ENCODE results near the gene EME1.
A peak's percentile ranks its signal among the peaks of the same experiment; 100 is the strongest.
"Not testable (repeated sequence)": the region's sequence is repeated elsewhere in the genome, so short reads cannot be mapped to it uniquely, and the experiment has no call there.

The EME1 gene

DNA sequence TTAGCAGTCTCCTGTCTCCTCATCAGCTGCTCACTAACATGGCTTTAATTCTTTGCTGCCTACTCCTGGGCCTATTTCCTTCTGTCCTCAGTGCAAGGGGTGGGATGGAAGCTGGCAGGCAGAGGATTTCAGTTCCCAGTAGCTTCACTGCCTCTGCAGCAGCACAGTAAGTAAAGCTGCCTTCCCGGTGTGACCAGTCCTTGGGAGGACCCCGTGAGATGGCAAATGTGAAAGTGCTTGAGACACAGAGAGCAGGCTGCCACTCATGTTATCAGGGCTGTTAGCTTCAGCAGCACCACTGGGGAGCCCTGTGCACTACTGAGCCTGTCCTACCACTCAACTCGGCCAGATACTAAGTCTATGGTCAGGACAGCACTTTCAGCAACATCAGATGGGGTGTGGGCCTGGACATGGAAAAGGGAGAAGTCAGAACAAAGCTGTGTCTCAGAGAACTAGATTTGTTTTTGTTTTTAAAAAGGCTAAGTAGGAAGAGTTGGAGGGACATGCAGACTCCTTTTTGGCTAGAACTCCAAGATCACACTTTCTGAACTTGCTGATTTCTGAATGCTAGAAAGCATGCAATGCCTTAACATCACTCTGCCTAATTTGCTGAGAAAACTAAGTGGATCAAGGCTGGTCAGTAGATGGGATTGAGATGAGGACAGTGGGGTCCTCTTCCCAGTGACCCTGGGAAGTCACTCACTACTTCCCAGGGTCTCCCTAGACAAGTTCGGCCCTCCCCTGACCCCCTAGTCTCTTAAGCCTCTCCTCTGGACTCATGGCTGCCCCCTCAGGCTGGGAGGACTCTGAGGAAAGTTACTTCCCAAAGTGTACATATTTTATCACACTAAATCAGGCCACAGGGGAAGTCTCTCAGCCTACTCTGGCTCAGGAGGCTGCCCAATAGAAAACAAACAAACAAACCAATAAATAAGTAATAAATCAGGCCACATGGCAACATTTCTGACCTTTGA is 54.1 kb downstream of the EME1 start:
- Mint-ChIP-seq H3K27me3 (no peaks in the 10 kb centered on the region), H3K27ac (peak overlapping the region; percentile 85), H3K4me3 (peak overlapping the region; percentile 87 to 93), H3K36me3 (no peaks in the 10 kb centered on the region), H3K4me1 (peaks cover 25 to 28% of the 10 kb centered on the region in 2 donors), H3K9me3 (no peaks in the 10 kb centered on the region)
- peak; percentile 8 for DNase-seq
- peak; percentile 54 to 66 for ATAC-seq (replicated peaks)

DNA sequence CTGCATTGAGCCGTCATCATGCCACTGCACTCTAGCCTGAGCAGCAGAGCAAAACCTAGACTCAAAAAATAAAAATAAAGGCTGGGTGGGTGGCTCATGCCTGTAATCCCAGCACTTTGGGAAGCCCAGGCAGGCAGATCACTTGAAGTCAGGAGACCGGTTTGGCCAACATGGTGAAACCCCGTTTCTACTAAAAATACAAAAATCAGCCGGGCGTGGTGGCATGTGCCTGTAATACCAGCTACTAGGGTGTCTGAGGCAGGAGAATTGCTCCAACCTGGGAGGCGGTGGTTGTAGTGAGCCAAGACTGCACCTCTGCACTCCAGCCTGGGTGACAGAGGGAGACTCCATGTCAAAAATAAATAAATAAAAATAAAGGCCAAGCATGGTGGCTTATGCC is 55.1 kb downstream of the EME1 start:
- not testable (repeated sequence) for H3K9me3 Mint-ChIP-seq; H3K4me3 Mint-ChIP-seq; ATAC-seq (replicated peaks); DNase-seq; H3K27me3 Mint-ChIP-seq; H3K27ac Mint-ChIP-seq; H3K36me3 Mint-ChIP-seq
- peaks cover 25 to 28% of the 10 kb centered on the region in 2 donors for H3K4me1 Mint-ChIP-seq

DNA sequence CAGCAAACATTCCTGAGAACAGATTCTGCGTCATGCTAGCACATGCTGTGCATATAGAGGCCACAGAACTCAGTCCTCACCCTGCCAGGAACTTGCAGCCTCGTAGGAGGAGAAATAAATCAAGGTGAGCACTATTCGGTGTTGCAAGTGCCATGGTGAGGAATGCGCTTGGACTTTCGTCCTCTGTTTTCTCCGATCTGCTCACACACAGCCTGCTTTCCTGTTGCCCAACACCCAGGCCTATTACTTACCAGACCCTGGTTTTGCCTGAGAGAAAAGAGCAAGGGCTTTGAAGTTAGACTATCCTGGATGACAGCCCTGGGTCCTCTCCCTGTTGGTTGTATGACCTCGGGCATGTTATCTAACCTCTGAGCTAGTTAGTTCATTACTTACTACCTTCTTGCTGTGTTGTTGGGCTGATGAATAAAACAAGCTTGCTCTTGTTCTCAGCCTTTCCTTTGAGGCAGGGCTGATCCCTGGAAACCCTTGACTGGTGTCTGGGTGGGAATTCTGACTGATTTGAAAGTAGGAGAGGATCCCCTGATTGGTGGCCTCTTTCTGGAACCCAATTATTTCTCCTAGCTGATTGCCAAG is 55.9 kb downstream of the EME1 start:
- Mint-ChIP-seq H3K27me3 (no peaks in the 10 kb centered on the region), H3K27ac (no peak overlapping the region), H3K36me3 (no peaks in the 10 kb centered on the region), H3K4me1 (peaks cover 21 to 24% of the 10 kb centered on the region in 2 donors), H3K9me3 (no peaks in the 10 kb centered on the region), H3K4me3 (no peak overlapping the region)
- no peak for ATAC-seq (replicated peaks)
- no peak for DNase-seq

DNA sequence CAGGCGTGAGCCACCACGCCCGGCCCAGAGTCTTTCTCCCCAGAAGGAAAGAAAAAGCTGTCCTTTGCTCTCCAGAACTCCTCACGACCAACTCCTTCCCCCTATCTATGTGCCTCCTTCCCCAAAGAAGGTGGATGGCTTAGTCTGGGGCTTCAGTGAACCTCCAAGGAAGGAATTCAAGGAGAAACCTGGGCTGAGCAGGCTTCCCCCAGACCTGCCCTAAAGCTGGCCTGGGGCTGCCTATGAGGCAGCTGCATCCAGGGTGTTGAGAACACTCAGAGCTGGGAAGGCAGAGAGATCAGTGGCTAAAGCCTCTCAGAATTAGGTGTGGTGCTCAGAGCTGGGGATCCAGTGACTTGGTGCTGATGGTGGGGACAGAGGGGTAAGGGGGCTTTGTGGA is 56.8 kb downstream of the EME1 start:
- H3K27me3 Mint-ChIP-seq, result no peaks in the 10 kb centered on the region
- H3K4me1 Mint-ChIP-seq, result peaks cover 18 to 21% of the 10 kb centered on the region in 2 donors
- H3K27ac Mint-ChIP-seq, result no peak overlapping the region
- no peaks in the 10 kb centered on the region for H3K36me3 Mint-ChIP-seq
- ATAC-seq (replicated peaks) (no peak), DNase-seq (no peak)
- H3K9me3 Mint-ChIP-seq, result no peaks in the 10 kb centered on the region
- no peak overlapping the region for H3K4me3 Mint-ChIP-seq
